ENCODE data around the gene PRSS2. TPM values are rescaled to one million over a fixed set of nuclear protein-coding genes. Genes with fewer than 3 reads are reported as not detected.

The PRSS2 gene
- total and polyA plus RNA-seq, 2 donors (not counting 3 experiments of a cell fraction or from before 2014, with no cell fraction given) = 0.25 TPM; not detected in 1

DNA sequence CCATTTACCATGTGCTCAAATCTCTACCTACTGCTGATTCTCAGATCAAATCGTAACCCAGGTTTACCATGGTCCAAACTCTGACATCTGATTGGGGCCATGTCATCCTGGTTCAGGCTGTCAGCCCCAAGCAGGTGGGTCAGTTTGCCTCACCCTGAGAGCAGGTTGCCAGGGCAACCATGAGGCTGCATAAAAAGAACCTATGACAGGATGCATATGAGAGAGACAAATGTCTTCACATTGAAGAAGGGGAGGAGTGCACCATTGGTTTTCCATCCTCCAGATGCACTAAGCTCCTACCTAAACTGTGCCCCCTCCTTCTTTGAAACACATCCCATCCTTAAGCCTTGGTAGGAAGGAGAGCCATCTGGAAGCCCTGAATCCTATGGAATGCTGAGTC is 11.3 kb upstream of the PRSS2 start:
- H2AFZ ChIP-seq (ENCODE audit: low read depth, low read length) = no peak overlapping the region
- no peak overlapping the region for H3K27ac ChIP-seq (ENCODE audit: insufficient read depth, low read depth, low read length)
- H3K36me3 ChIP-seq (ENCODE audit: control insufficient read depth in 2 of 2, extremely low read depth in 1 of 2, insufficient read depth in 2 of 2, low read length in 2 of 2) = no peaks in the 10 kb centered on the region
- no TSS peak for BruUV-seq (replicated peaks)
- no peak overlapping the region for H3K4me3 ChIP-seq (replicated peaks in 1 of 3; ENCODE audit: insufficient read depth in 1 of 3, low read depth in 1 of 3, low read length in 3 of 3)
- intact Hi-C loops (cut with micrococcal nuclease) (no loop called here), dilution Hi-C loops (cut with MboI; ENCODE audit: extremely low pct_ligation_motif_present, low sequenced_read_pairs) (no loop called here)
- H3K9ac ChIP-seq (replicated peaks; ENCODE audit: extremely low read depth, insufficient read depth, low read length) = no peak overlapping the region
- H3K4me2 ChIP-seq (ENCODE audit: insufficient read depth, low read length) = no peak overlapping the region
- CTCF ChIA-PET = interaction anchor here (1.6 kb wide), 1 partner anchor 24 kb away, joined by 4 read pairs; no protein-coding TSS in a partner anchor
- H3K4me1 ChIP-seq (ENCODE audit: control insufficient read depth, extremely low read depth, insufficient read depth, low read length) = peaks cover 3% of the 10 kb centered on the region
- no peaks in the 10 kb centered on the region for H4K20me1 ChIP-seq (replicated peaks; ENCODE audit: control insufficient read depth, extremely low read depth, insufficient read depth, low read length)
- FAIRE-seq (no peak), DNase-seq (ENCODE audit: low read depth, low spot score) (no peak)
- H3K9me3 ChIP-seq (replicated peaks; ENCODE audit: control insufficient read depth, insufficient read depth, low read length) = no peaks in the 10 kb centered on the region
- H3K27me3 ChIP-seq (ENCODE audit: control insufficient read depth in 2 of 2, insufficient read depth in 2 of 2, low read length in 2 of 2) = peaks cover 3 to 25% of the 10 kb centered on the region in 2 experiments
- TF ChIP-seq CTCF (IDR thresholded peaks at IDR 0.05; ENCODE audit: extremely low read depth in 1 of 2, insufficient read depth in 1 of 2, low read depth in 1 of 2, low read length in 2 of 2) = no peak
- no peak for TF ChIP-seq POLR2AphosphoS5 (IDR thresholded peaks at IDR 0.05; ENCODE audit: insufficient read depth, low read depth, low read length)
- no peak for TF ChIP-seq POLR2A (IDR thresholded peaks at IDR 0.05; ENCODE audit: low read depth, low read length)
- no peak for TF ChIP-seq FOS (IDR thresholded peaks at IDR 0.05; ENCODE audit: borderline replicate concordance, insufficient read depth, low read length)
- TF ChIP-seq MYC (IDR thresholded peaks at IDR 0.05; ENCODE audit: low read depth, low read length) = no peak
- TF ChIP-seq JUN (IDR thresholded peaks at IDR 0.05; ENCODE audit: borderline replicate concordance, insufficient read depth, insufficient read length, low read depth) = no peak
- TF ChIP-seq GATA2 (IDR thresholded peaks at IDR 0.05; ENCODE audit: insufficient read depth, insufficient read length, low read depth, low read length) = no peak
- no peak for TF ChIP-seq EZH2 (IDR thresholded peaks at IDR 0.05; ENCODE audit: borderline replicate concordance, low read depth, low read length, severe bottlenecking)
- no peak for TF ChIP-seq MAX (IDR thresholded peaks at IDR 0.05; ENCODE audit: insufficient read depth, insufficient read length)
- POLR2A ChIA-PET = no interaction called here
- H3K9me1 ChIP-seq (replicated peaks; ENCODE audit: control insufficient read depth, extremely low read depth, insufficient read depth, low read length) = no peaks in the 10 kb centered on the region
- H3K79me2 ChIP-seq (ENCODE audit: control insufficient read depth, insufficient read depth, low read length) = no peaks in the 10 kb centered on the region
